ENCODE results near the gene NR4A1. TPM values are rescaled to one million over a fixed set of nuclear protein-coding genes. Genes with fewer than 3 reads are reported as not detected.
A peak's percentile ranks its signal among the peaks of the same experiment; 100 is the strongest.

The NR4A1 gene
- total and polyA plus RNA-seq, 2 of the 13 experiments (the other 11 are each of a cell fraction or from before 2014, with no cell fraction given): 5.7 to 15.2 TPM

DNA sequence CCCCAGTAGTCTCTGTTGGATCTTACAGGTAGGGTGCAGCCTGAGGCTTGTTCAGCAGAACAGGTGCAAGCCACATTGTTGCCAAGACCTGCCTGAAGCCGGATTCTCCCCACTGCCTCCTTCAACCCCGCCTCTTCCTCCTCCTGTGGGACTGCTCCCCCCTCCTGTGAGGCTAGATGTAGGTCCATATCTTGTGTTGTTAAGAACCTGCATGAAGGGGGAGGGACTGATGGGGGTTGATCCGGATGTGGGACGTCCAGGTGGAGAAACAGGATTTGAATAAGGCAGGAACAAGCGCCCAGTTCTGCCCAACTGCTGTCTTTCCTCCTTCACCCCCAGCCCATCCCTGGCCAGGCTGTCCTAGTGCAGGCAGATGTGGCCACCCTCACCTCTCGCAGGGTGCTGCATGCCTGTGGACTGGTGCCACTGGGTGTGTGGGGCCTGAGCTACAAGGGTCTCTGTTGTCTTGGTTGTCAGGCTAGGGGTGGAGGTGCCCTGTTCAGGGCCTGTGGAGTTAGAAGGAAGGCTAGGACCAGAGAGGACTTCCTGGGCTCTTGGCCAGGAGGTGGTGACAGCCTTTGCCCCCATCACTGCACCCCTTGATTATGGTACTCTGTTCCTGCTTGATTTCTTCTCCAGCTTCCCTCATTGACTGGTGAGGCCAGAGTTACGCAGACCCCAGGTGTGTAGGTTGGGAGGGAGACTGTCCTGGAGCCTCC lies 1.4 kb downstream of the NR4A1 start:
- DNase-seq (ENCODE audit: low spot score) (no peak), ATAC-seq (no peak), FAIRE-seq (no peak)
- peak overlapping the region; percentile 94 for H3K4me2 ChIP-seq (ENCODE audit: low read depth, low read length)
- H3K79me2 ChIP-seq (ENCODE audit: insufficient read depth, low read length): peaks cover 21% of the 10 kb centered on the region
- no TSS peak for BruUV-seq (replicated peaks)
- H3K36me3 ChIP-seq (replicated peaks in 1 of 2; ENCODE audit: control insufficient read depth in 1 of 2, insufficient read depth in 2 of 2, low read length in 2 of 2): peaks cover 9 to 24% of the 10 kb centered on the region in 2 experiments
- 59% methylated on average over 6 of the region's 7 CpGs for WGBS (ENCODE audit: low lambda C conversion rate)
- no peaks in the 10 kb centered on the region for H3K27me3 ChIP-seq (ENCODE audit: control insufficient read depth in 1 of 2, insufficient read depth in 2 of 2, low read length in 2 of 2)
- peaks cover 37% of the 10 kb centered on the region for H3K4me1 ChIP-seq (ENCODE audit: insufficient read depth, low read length)
- no peaks in the 10 kb centered on the region for H3K9me3 ChIP-seq (ENCODE audit: low read length)
- CTCF ChIA-PET (ENCODE audit: low intra/inter-chr PET ratio, low total read pairs): no interaction called here
- H3K27ac ChIP-seq (ENCODE audit: extremely low read length, insufficient read depth, low read length): no peak overlapping the region
- peak; percentile 88 for TF ChIP-seq AGO1 (IDR thresholded peaks at IDR 0.05; ENCODE audit: low read depth, low read length, poor library complexity, severe bottlenecking)
- no peak for TF ChIP-seq NR2F1 (CRISPR knock-in tag; IDR thresholded peaks at IDR 0.05)
- TF ChIP-seq, protein P1, sequence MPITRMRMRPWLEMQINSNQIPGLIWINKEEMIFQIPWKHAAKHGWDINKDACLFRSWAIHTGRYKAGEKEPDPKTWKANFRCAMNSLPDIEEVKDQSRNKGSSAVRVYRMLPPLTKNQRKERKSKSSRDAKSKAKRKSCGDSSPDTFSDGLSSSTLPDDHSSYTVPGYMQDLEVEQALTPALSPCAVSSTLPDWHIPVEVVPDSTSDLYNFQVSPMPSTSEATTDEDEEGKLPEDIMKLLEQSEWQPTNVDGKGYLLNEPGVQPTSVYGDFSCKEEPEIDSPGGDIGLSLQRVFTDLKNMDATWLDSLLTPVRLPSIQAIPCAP (CRISPR knock-in tag; IDR thresholded peaks at IDR 0.05; ENCODE audit: low read depth): no peak
- TF ChIP-seq, protein P2, sequence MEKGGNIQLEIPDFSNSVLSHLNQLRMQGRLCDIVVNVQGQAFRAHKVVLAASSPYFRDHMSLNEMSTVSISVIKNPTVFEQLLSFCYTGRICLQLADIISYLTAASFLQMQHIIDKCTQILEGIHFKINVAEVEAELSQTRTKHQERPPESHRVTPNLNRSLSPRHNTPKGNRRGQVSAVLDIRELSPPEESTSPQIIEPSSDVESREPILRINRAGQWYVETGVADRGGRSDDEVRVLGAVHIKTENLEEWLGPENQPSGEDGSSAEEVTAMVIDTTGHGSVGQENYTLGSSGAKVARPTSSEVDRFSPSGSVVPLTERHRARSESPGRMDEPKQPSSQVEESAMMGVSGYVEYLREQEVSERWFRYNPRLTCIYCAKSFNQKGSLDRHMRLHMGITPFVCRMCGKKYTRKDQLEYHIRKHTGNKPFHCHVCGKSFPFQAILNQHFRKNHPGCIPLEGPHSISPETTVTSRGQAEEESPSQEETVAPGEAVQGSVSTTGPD (CRISPR knock-in tag; IDR thresholded peaks at IDR 0.05): no peak
- TF ChIP-seq HDAC1 (CRISPR knock-in tag; IDR thresholded peaks at IDR 0.05): no peak
- TF ChIP-seq, protein P3, sequence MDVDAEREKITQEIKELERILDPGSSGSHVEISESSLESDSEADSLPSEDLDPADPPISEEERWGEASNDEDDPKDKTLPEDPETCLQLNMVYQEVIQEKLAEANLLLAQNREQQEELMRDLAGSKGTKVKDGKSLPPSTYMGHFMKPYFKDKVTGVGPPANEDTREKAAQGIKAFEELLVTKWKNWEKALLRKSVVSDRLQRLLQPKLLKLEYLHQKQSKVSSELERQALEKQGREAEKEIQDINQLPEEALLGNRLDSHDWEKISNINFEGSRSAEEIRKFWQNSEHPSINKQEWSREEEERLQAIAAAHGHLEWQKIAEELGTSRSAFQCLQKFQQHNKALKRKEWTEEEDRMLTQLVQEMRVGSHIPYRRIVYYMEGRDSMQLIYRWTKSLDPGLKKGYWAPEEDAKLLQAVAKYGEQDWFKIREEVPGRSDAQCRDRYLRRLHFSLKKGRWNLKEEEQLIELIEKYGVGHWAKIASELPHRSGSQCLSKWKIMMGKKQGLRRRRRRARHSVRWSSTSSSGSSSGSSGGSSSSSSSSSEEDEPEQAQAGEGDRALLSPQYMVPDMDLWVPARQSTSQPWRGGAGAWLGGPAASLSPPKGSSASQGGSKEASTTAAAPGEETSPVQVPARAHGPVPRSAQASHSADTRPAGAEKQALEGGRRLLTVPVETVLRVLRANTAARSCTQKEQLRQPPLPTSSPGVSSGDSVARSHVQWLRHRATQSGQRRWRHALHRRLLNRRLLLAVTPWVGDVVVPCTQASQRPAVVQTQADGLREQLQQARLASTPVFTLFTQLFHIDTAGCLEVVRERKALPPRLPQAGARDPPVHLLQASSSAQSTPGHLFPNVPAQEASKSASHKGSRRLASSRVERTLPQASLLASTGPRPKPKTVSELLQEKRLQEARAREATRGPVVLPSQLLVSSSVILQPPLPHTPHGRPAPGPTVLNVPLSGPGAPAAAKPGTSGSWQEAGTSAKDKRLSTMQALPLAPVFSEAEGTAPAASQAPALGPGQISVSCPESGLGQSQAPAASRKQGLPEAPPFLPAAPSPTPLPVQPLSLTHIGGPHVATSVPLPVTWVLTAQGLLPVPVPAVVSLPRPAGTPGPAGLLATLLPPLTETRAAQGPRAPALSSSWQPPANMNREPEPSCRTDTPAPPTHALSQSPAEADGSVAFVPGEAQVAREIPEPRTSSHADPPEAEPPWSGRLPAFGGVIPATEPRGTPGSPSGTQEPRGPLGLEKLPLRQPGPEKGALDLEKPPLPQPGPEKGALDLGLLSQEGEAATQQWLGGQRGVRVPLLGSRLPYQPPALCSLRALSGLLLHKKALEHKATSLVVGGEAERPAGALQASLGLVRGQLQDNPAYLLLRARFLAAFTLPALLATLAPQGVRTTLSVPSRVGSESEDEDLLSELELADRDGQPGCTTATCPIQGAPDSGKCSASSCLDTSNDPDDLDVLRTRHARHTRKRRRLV (CRISPR knock-in tag; IDR thresholded peaks at IDR 0.05): no peak
- no peak for TF ChIP-seq TMF1 (CRISPR knock-in tag; IDR thresholded peaks at IDR 0.05; ENCODE audit: low read depth)
- TF ChIP-seq POLR2A (IDR thresholded peaks at IDR 0.05; ENCODE audit: insufficient read depth in 1 of 2, low read depth in 2 of 2, low read length in 2 of 2): peak in 1 of 2 experiments; percentile 35; a peak in 1 of 4 replicates
- H4K20me1 ChIP-seq (ENCODE audit: insufficient read depth, low read length): peaks cover 7% of the 10 kb centered on the region; the same call in 1 of the 2 replicates
- POLR2A ChIA-PET: interaction anchor here (1.7 to 3.2 kb wide), 4 partner anchors 9 to 18 kb away, joined by 6 to 58 read pairs (median 25); partner anchors contain the start of gene ATG101
- H2AFZ ChIP-seq (ENCODE audit: low read length): no peak overlapping the region
- intact Hi-C loops (cut with micrococcal nuclease; ENCODE audit: unreplicated experiment) (no loop called here), in situ Hi-C loops (cut with HindIII; ENCODE audit: extremely low pct_ligation_motif_present, low pct_unique_long_range_greater_than_20kb) (no loop called here)
- peak overlapping the region; percentile 40 to 98 (median 68) for H3K4me3 ChIP-seq (replicated peaks in 1 of 3; ENCODE audit: insufficient read depth in 1 of 3, low read depth in 2 of 3, low read length in 3 of 3)
- H3K9ac ChIP-seq (ENCODE audit: insufficient read depth, low read depth, low read length): peak overlapping the region; percentile 93

All from HepG2 (cell line).